HG03045 (cell line): Measurements from ENCODE around the gene ESF1.
"Not testable (repeated sequence)": the region's sequence is repeated elsewhere in the genome, so short reads cannot be mapped to it uniquely, and the experiment has no call there.

Experiments used
- ATAC-seq: cut with Tn5 transposase; IDR thresholded peaks from one replicate; pipeline ENCODE4 v1.9.1; 2021; ENCODE audit warnings: mild to moderate bottlenecking, moderate library complexity; ENCODE audit not compliant: unreplicated experiment

ESF1 gene

DNA sequence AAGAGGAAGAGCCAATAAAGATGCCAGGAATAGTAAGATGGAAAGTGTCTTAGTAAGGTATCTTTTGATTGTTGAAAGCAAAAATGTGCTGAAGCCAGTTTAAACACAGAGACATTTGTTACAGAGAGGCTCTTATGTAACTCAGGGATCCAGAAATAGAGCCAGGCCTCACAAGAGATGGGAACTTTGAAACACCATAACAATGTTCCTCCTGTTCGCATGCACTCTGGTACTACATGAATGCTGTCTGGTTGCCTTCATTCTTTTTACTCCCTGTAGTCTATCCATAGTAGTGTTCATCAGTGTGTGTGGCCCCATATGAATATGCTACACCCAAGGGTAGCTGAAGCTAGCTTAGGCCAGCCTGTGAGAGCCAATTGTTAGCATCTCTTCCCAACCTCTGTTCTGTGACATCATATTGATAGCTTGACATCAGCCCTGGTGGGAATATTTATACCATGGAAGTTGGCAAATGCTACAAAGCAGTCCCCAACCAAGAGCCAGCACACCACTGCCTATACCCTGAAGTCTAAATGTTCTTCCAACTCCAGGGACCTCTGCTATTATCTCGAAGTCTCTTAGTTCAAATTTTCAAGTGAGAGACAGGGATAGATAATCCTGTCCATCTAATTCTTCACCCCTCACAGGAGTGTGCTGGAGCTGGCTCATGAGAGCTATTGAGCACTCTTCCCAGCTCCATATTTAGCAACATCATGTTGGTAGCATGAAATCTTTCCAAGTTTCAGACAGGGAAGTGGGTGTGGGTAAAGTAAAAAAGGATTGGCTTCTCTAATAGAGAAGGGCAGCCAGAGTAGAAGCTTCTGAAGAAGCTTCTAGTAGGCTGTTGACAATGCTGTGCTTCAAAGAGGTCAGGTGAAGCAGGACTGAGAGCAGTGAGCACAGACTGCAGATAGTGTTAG is 7.1 kb upstream of the ESF1 start:
- ATAC-seq = no peak

DNA sequence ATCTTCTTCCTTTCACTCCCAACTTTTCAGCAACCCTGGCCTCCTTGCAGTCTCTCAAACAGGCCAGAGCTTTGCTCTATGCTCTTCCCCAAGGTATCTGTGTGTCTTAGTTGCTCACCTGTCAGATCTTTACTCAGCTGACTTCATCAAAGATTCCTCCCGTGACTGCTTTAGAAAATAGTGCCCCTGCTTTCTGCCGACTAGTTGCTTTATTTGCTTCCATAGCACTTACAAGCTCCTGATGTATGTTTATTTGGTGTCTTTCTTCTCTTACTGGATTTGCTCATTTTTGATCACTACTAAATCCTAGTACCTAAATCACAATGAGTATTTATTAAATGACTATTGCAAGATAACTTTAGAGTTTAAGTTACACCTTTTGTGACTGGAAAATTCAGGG is 6.0 kb upstream of the ESF1 start:
- ATAC-seq = no peak

DNA sequence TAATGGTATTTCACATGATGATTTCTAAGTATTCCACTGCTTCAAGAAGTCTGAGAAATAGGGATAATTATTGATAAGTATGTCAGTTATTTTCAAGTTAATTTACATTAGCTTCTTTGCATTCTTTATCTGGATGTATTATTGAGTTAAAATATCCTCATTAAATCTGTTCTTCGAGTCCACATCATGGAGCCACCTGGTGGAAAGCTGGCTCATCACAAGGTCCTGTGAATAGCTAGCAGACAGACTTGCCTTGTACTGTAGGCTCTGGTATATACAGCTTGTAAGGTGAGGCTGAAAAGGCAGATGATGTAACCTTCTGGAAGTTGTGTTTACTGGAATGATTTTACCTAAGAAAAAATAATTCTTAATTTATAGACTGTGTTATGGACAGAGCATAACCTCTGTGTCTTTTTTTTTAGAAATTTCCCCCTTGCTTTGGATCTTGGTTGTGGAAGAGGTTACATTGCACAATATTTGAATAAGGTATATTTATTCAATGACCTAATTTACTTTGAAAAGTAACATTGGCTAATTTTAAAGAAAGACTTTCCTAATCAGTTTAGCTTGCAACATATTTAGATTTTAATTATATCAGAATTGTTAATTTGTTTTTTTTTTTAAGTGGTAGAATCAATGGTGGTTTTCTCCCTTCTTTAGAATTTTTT is 3.6 kb upstream of the ESF1 start:
- ATAC-seq = peak; percentile 24

DNA sequence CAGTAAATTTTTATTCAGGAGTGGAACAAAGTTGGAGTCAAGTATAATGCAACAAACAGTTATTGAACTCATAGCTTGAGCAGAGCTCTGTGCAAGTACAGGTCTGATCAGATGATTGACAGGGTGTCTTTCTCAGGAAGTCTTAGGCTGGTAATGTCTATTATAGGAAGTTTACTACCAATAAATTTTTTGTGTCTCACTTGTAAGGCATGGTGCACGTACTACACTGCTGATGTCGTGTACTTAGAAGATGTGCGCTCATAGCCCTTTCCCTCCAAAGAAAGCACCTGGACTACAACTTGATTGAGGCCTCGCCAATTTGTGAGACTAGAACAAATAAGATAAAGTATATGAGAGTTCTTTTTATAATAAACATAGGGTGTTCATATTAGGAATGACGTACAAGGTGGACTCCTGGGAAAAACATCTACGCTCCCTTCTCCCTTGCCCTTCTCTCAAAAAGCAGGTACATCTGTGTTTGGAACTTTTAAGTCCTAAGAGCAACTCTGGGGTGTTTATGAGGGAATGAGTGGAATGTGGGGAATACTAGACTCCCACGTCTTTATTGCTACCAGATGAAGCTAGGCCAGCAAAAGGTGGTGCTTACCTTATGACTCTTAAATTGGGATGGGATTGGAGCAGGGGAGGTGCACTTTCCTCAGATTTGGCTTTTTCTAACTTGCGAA is 1.6 kb upstream of the ESF1 start:
- ATAC-seq = no peak

DNA sequence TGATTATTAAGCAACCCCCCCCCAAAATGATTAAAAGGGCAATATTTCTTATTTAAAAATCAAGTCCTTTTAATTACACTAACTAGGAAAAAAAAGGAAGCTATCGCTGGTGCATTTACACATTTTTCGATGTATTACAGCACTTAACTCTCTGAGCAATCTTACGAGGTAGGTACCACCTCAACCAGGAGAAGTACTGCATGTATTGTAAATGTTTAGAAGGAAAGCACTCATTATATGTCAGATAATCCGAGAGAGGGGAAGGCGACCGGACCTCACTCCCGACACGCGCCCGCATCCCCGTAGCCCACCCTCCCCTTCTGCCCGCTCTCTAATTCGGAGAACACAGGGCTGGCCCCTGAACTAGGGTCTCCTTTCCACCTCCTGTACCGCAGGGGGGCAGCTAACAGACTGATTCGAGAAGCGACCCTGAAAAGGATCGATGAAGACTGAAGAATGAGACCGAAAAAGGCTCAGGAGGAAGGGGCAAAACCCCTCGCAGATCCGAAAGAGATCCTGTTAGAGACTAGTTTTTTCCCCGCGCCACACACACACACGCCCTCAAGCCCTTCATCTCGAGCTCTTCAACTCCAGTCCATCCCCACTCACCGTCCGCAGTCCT is 337 bp downstream of the ESF1 start:
- no peak for ATAC-seq

- ATAC-seq = no peak
These were observed 1.2 kb downstream of the ESF1 start for GRCh38 chr20:13783528-13783927.

- no peak for ATAC-seq
These were observed 5.9 kb downstream of the ESF1 start for GRCh38 chr20:13778827-13779226.

DNA sequence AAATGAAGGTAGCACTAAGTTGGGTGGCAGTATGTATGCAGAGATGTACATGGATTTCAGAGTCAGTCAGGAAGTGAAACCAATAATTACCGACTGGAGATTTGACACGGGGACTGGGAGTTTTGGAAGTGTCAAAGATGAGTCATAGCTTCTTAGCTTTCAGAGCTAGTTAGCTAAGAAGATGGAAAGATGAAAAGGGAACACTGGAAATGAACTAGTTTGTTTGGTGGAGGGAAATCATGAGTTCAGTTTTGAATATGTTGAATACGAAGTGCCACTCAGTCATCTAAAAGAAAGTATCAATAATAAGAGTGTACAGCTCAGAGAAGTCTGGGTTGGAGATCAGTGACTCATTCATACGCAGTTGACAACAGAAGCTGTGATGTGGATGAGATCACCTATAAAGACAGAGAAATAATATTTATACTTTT is 7.5 kb downstream of the ESF1 start:
- ATAC-seq = no peak

DNA sequence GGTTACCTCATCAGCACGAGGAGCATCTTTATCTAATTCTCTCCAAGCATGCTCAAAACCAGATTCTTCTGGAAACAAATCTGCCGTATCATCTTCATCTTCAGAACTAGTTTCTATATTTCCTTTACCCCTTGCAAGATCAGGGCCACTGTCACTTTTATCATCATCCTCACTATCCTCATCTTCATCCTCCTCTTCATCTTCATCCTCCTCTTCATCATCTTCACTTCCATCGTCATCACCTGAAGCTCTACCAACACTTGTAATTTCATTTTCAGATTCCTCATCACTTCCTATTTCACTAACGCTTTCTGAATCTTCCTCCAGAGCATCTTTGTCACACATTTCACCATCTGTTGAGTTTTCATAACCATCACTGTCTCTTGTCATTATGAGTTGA is 8.9 kb downstream of the ESF1 start:
- ATAC-seq = no peak

GRCh38 chr20:13772529-13772928 is 12.2 kb downstream of the ESF1 start:
- no peak for ATAC-seq

GRCh38 chr20:13771853-13772453 is 12.8 kb downstream of the ESF1 start:
- ATAC-seq = no peak

GRCh38 chr20:13770141-13770540 is 14.6 kb downstream of the ESF1 start:
- ATAC-seq = no peak

DNA sequence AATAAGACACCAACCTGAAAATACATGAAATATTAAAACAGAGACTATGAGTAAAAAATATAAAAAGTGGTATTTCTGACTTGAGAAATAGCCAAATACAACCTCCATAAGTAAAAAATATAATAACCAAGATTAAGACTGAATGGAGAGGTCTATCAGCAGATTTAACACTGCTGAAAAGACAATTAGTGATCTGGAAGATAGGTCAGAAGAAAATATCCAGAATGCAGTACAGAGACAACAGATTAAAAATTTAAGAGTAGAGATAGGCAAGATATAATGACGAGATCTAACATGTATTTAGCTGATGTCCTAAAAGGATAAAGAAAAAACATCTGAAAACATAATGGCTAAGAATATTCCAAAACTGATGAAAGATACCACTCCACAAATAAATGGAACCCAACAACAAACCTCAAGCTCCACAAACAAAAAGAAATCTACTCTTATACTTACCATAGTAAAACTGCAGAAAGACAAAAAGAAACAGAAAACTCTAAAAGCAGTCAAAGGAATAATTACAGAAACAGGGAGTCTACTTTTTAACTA is 18.8 kb downstream of the ESF1 start:
- no peak for ATAC-seq

- ATAC-seq = no peak
These were observed 19.4 kb downstream of the ESF1 start for GRCh38 chr20:13765299-13765698.

DNA sequence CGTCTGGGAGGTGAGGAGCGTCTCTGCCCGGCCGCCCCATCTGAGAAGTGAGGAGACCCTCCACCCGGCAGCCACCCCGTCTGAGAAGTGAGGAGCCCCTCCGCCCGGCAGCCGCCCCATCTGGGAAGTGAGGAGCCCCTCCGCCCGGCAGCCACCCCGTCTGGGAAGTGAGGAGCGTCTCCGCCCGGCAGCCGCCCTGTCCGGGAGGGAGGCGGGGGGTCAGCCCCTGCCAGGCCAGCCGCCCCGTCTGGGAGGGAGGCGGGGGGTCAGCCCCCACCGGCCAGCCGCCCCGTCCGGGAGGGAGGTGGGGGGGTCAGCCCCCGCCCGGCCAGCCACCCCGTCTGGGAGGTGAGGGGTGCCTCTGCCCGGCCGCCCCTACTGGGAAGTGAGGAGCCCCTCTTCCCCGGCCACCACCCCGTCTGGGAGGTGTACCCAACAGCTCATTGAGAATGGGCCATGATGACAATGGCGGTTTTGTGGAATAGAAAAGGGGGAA is 24.2 kb downstream of the ESF1 start:
- not testable (repeated sequence) for ATAC-seq

DNA sequence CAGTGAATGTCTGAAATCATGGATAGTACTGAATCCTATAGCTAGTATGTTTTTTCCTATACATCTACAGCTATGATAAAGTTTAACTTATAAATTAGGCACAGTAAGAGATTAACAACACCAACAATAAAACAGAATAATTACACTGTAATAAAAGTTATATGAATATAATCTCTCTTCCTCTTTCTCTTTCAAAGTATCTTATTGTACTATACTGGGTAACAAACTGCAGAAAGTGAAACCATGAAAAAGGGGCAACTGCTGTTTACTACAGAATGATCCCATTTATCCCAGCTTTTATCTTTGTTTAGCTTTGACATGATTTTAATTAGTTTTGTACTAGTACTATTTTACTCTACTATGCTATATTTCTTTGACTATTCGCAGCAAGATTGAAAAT is 25.8 kb downstream of the ESF1 start:
- ATAC-seq = no peak

GRCh38 chr20:13756551-13756950 is 28.2 kb downstream of the ESF1 start:
- no peak for ATAC-seq

DNA sequence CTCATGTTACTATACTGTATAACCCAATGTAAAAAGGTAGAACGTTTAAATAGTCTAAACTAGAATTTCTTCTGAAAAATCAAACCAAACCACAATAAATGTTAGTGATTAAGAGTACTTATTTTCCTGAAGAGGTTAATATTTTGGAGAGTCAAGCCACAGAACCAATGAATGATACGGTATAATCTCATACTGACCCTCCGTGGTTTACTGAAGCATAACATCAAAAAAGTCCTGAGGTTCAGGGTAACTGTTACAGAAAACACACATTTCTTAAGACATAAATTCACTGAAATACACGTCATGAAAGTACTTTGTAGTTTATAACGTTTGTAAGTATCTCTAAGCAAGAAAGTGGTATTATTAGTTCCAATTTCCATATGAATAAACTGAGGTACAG is 28.9 kb downstream of the ESF1 start:
- ATAC-seq = no peak

DNA sequence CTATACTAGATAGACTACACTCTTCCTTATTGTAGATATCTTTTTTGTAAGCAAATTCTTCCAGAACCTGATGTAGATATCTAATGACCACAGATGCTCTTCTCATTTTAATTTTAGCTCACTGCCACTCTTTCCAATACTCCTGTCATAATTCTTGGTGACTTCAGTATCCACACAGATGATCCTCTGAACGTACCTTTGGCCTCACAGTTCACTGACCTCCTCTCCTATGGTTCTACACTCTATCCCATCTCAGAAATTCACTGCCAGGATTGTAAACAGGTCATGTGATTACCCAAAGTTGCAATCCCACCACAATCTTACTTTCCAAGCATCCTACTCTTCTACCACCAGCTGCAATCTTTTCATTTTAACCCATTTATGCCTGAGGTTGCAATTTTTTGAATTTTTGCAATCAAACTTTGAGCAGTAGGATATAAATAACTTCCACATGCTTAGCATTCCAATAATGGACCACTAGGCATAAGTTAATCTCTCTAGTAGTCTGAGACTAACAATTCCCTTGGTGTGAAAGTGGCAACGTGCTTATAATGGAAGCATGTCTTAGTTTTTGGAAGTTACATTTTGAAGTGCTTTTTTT is 31.2 kb downstream of the ESF1 start:
- no peak for ATAC-seq

GRCh38 chr20:13749811-13750210 is 34.9 kb downstream of the ESF1 start:
- ATAC-seq = no peak
